Gastroesophageal sphincter (tissue), 4 donors: ENCODE data around the gene SOX13. TPM values are rescaled to one million over a fixed set of nuclear protein-coding genes. Genes with fewer than 3 reads are reported as not detected.

Experiments
- ATAC-seq: fragments of 150-250 bp; one replicate; pipeline ENCODE4 v1.9.1; 2016; ENCODE audit warnings: mild to moderate bottlenecking, moderate library complexity
- H3K27ac ChIP-seq, 4 donors: fragments of 200-600 bp; sonication (generic) in 3 of 4; 1 replicate in 3 of 4; 2 replicates in 1 of 4; pipeline ENCODE4 v1.5.1; 2016 to 2019
- H3K27me3 ChIP-seq: fragments of 200-600 bp; sonication (generic); one replicate; pipeline ENCODE4 v1.5.1; 2019
- H3K36me3 ChIP-seq, 2 donors: fragments of 200-600 bp; sonication (generic); one replicate each; pipeline ENCODE4 v1.5.1; 2019; ENCODE audit warnings: control low read depth in 1 of 2
- H3K4me1 ChIP-seq, 3 donors: fragments of 200-600 bp; sonication (generic); 1 replicate in 2 of 3; 2 replicates in 1 of 3; pipeline ENCODE4 v1.5.1; 2016 to 2019; ENCODE audit warnings: control low read depth in 2 of 3
- H3K4me3 ChIP-seq, 2 donors: fragments of 200-600 bp; sonication (generic); one replicate each; pipeline ENCODE4 v1.5.1; 2019; ENCODE audit warnings: mild to moderate bottlenecking in 1 of 2, moderate library complexity in 1 of 2
- H3K9me3 ChIP-seq, 3 donors: fragments of 200-600 bp; sonication (generic); one replicate each; pipeline ENCODE4 v1.5.1; 2017 to 2019; ENCODE audit warnings: control low read depth in 2 of 3
- EP300 ChIP-seq: sonication (generic); formaldehyde crosslinking; IDR thresholded peaks from one replicate; pipeline ENCODE4 v1.6.1; 2017; ENCODE audit warnings: antibody characterized with exemption, mild to moderate bottlenecking
- POLR2A ChIP-seq, 2 donors: fragments of 450-650 bp; IDR thresholded peaks; one replicate each; pipeline ENCODE4 v1.6.1; 2017; ENCODE audit warnings: antibody characterized with exemption in 2 of 2, mild to moderate bottlenecking in 2 of 2, moderate library complexity in 1 of 2
- POLR2AphosphoS5 ChIP-seq: sonication (generic); formaldehyde crosslinking; IDR thresholded peaks from one replicate; pipeline ENCODE4 v1.6.1; 2017; ENCODE audit warnings: antibody characterized with exemption
- WGBS, 2 donors: methylation state at CpG; one replicate each; pipeline ENCODE4 v1.1.5; 2018; ENCODE audit warnings: low coverage in 1 of 2; 5-methylcytosine and 5-hydroxymethylcytosine counted together
- total RNA-seq, 4 donors: library from RNA; depleted of rRNA; stranded (reverse); fragments of >200 nt; gene quantifications; one replicate each; pipeline ENCODE4 v1.1.0, GENCODE V29; 2016
- TF ChIP-seq, protein P1 (sequence below), 4 experiments: fragments of 200-600 bp in 2 of 4; fragments of 450-650 bp in 2 of 4; sonication (generic) in 1 of 4; IDR thresholded peaks; one replicate each; pipeline ENCODE4 v1.5.1; 2017 to 2019; ENCODE audit warnings: antibody characterized with exemption in 4 of 4, mild to moderate bottlenecking in 2 of 4, moderate library complexity in 2 of 4

SOX13 gene
- total RNA-seq: 10 to 100 TPM; 15.3 to 20.4 (median 17.3) TPM

DNA sequence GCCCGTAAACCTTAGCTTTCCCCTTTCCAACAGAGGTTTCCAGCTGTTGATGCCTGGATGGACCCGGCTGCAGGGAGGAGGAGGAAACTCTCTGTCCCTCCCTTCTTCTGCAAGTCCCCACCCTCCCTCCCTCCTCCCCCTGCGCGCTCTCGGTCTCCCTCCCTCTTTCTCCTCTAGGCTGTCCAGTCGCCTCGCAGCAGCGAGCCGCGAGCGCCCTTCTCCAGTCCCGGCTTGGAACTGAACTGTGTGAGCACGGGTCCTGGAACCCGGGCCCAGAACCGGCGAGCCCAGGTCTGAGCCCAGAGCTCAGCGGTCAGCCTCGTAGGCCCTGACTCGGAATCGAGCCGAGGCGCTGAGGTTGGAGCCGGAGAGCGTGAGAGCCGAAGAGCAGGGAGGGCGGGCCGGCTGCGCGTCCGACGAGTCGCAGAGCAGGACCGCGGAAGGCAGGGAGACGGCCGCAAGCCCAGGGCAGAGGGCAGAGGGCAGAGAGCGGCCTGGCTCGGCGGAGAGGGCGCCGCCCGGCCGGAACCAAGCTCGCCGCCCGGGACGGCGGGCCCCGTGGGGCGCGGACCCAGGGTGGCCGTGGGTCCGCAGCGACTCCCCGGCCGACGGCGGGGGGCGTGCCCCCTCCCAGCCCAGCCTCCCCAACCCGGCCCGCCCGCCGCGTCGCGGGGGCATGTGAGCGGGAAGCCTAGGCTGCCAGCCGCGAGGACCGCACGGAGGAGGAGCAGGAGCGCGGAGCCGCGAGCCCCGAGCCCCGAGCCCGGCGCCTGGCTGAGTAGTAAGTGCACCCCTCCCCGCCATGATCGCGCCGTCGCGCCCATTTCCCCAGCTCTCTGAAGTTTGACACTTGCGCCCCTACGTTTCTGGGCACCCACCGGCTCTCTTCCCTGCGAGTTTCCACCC, at the start of gene SOX13:
Gene SOX13, plus strand, starts transcription at position 185 of the 906 bp plus-strand sequence. CDS start 39,801 bp downstream, outside the sequence.
- Histone ChIP-seq H3K9me3 (no peaks in the 10 kb centered on the region), H3K36me3 (no peaks in the 10 kb centered on the region), H3K4me3 (peak within 1 kb of the TSS; percentile 29 to 82), H3K27ac (peak within 1 kb of the TSS; percentile 1 to 88 (median 84)), H3K4me1 (peaks cover 0 to 61% (median 10%) of the 10 kb centered on the region in 3 donors), H3K27me3 (peaks cover 66% of the 10 kb centered on the region)
- TF ChIP-seq POLR2AphosphoS5: peak; percentile 93
- no peak for TF ChIP-seq EP300
- TF ChIP-seq, protein P1, sequence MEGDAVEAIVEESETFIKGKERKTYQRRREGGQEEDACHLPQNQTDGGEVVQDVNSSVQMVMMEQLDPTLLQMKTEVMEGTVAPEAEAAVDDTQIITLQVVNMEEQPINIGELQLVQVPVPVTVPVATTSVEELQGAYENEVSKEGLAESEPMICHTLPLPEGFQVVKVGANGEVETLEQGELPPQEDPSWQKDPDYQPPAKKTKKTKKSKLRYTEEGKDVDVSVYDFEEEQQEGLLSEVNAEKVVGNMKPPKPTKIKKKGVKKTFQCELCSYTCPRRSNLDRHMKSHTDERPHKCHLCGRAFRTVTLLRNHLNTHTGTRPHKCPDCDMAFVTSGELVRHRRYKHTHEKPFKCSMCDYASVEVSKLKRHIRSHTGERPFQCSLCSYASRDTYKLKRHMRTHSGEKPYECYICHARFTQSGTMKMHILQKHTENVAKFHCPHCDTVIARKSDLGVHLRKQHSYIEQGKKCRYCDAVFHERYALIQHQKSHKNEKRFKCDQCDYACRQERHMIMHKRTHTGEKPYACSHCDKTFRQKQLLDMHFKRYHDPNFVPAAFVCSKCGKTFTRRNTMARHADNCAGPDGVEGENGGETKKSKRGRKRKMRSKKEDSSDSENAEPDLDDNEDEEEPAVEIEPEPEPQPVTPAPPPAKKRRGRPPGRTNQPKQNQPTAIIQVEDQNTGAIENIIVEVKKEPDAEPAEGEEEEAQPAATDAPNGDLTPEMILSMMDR (IDR thresholded peaks at IDR 0.05): peak in 1 of 4 experiments; percentile 17
- TF ChIP-seq POLR2A (IDR thresholded peaks at IDR 0.05): peak; percentile 76 to 84
- WGBS, 2 donors: no CpG with 5 or more reads among the region's 89 CpGs
- peak; percentile 87 for ATAC-seq

DNA sequence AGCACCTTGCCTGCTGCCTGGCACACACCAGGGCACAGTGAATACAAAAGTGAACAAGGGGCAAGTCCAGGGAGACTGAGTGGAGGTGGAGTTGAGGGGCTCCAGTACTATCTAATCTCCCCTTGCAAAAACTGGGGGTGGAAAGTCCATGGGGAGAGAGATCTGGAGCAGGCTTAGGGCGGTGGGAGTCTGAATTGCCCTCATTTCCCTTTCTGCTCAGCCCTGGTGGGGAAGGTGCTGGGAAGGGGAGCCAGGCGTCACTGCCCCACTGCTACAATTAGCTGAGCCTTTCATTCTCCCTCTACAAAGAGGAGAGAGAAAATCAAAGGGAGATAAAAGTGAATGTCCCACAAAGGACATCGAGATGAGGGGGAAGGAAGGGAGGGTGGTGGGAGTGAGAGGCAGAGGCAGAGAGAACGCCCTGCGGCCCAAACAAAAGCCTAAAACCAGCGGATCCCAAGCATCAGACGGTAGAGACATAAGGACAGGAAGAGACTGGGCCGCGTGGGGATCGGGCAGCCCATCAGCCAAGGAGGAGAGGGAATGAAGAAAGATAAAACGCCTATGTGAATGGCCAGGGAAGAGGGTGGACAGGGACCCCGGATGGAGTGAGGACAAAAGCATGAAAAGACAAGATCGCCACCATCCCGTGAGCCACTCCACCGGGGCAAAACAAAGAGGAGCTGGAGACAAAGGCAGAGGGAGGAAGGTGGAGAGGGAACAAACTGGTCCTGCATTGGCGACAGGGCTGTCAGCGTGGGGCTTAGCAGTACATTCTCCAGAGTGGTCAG, 46.8 kb upstream of the SOX13 start:
- no peaks in the 10 kb centered on the region for H3K36me3 ChIP-seq
- no peak for TF ChIP-seq POLR2A (IDR thresholded peaks at IDR 0.05)
- TF ChIP-seq POLR2AphosphoS5: no peak
- TF ChIP-seq, protein P1 (IDR thresholded peaks at IDR 0.05): no peak
- TF ChIP-seq EP300: no peak
- H3K4me1 ChIP-seq: no peaks in the 10 kb centered on the region
- peaks cover 26% of the 10 kb centered on the region for H3K27me3 ChIP-seq
- no peak overlapping the region for H3K27ac ChIP-seq
- no peak overlapping the region for H3K4me3 ChIP-seq
- no peak for ATAC-seq
- no peaks in the 10 kb centered on the region for H3K9me3 ChIP-seq
- 42 to 50% methylated on average over 12 to 17 of the region's 17 CpGs for WGBS, 2 donors

DNA sequence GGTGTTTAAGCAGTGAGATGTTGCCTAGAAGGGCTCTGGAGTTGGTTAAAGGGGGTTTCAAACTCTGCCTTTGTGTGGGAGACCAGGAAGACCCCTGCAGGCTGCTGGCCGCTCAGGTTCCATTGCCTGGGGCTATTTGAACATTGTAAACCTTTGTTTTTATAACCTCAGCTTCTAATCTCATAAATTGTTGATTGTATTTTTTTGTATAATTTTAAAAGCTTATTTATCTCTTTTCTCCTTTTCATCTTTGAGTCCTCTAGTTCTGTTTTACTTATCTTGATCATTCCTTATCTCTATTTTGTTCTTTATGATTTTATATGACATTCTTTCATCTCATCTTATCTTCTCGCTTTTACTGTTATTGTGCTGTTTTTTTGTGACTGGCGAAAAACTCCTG, 45.5 kb upstream of the SOX13 start:
- no peak overlapping the region for H3K27ac ChIP-seq
- no peaks in the 10 kb centered on the region for H3K36me3 ChIP-seq
- WGBS, 2 donors: 87 to 90% methylated on average over 2 of the region's 3 CpGs
- TF ChIP-seq POLR2AphosphoS5 (no peak), EP300 (no peak), POLR2A (IDR thresholded peaks at IDR 0.05) (no peak)
- TF ChIP-seq, protein P1 (IDR thresholded peaks at IDR 0.05): no peak
- H3K9me3 ChIP-seq: no peaks in the 10 kb centered on the region
- no peaks in the 10 kb centered on the region for H3K4me1 ChIP-seq
- ATAC-seq: no peak
- H3K27me3 ChIP-seq: peaks cover 30% of the 10 kb centered on the region
- no peak overlapping the region for H3K4me3 ChIP-seq

DNA sequence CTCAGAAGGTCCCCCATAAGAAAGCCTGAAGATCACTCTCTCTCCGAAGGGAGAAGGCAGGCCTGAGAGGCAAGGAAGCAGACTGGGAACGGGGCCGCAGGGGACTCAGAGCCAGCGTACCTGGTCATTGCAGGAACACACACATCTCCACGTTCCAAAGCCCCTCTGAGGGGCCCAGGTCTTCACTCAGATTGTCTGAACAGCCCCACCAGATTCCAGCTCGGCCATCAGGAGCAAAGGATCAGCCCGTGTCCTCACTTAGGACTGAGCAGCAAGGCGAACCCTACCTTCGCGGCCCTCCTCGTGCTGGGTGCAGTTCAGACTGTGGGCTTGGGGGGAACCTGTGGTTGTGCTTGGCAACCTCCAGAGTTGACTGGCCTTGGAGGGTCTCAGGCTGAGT, 43.9 kb upstream of the SOX13 start:
- no peaks in the 10 kb centered on the region for H3K9me3 ChIP-seq
- 81% methylated on average over 9 of the region's 11 CpGs; no CpG with 5 or more reads in 1 of the 2 donors for WGBS, 2 donors
- H3K36me3 ChIP-seq: no peaks in the 10 kb centered on the region
- ATAC-seq: no peak
- peaks cover 19% of the 10 kb centered on the region for H3K27me3 ChIP-seq
- no peak overlapping the region for H3K27ac ChIP-seq
- TF ChIP-seq, protein P1 (IDR thresholded peaks at IDR 0.05): no peak
- TF ChIP-seq POLR2AphosphoS5 (no peak), EP300 (no peak), POLR2A (IDR thresholded peaks at IDR 0.05) (no peak)
- no peaks in the 10 kb centered on the region for H3K4me1 ChIP-seq
- no peak overlapping the region for H3K4me3 ChIP-seq
